Measurements from ENCODE around the gene RAPH1. TPM values are rescaled to one million over a fixed set of nuclear protein-coding genes. Genes with fewer than 3 reads are reported as not detected.
"Not testable (repeated sequence)": the region's sequence is repeated elsewhere in the genome, so short reads cannot be mapped to it uniquely, and the experiment has no call there.

Gene RAPH1
- total RNA-seq, 1 donor from 2014 or later, result 115 TPM

DNA sequence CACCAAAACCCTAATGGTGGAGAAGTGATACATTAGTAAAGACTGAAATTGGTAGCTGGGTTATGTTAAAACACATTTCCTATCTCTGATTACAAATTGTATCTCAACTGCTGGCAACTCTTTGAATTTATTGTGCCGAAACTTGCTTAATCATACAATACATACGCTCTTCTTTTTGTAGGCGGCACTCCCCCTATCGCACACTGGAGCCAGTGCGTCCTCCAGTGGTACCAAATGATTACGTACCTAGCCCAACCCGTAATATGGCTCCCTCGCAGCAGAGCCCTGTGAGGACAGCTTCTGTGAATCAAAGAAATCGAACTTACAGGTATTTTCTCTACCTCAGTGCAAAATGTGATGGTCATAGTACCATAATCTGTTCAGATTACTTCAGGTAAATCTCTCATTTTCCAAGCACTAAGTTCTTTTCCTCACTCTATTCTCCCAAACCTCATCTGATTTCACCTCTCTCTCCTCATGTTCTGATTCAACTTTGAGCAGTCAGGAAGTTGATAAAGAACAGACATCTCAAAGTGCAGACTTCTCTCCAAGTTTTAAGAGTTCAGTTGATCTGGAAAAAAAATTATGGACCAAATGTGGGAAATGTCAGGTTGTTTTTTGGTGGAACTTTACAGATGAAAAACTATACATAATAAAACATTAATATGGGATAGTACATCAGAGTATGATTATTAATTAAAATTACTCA is 140.4 kb downstream of the RAPH1 start:
- ATAC-seq (no peak), DNase-seq (ENCODE audit: low spot score) (no peak)
- intact Hi-C loops (cut with DNase I), result no loop called here

DNA sequence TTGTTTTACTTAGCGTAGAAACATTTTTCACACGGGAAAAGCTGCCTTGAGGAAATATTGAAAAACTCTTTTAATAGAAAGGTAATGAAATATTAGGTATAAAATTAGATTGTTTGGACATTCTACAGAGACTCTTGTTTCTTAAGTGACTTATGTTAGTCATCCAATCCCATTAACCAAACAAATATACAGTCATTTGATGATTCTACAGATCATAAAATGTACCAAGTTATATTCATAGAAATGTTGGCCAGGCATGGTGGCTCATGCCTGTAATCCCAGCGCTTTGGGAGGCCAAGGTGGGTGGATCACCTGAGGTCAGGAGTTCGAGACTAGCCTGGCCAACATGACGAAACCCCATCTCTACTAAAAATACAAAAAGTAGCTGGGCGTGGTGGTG is 146.9 kb downstream of the RAPH1 start:
- ATAC-seq; DNase-seq (ENCODE audit: low spot score); intact Hi-C loops (cut with DNase I): not testable (repeated sequence)

DNA sequence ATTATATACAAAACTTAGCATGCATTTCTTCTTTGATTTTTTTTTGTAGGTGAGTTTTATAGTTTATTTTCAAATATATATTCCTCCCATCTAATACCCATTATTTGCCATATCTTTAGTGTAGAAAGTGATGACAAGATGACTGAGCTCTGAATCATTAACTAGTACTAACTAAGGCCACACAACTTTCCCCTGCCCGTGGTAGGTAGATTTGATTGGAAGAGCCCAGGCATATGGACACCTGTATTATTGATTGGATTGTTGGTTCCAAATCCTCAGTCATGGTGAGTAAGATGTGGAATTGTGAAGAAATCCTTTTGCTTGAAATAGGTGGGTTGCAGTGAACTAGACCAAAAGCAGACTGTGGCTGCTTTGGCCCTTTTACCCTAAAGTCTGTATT is 152.1 kb downstream of the RAPH1 start:
- no peak for ATAC-seq
- no peak for DNase-seq (ENCODE audit: low spot score)
- intact Hi-C loops (cut with DNase I), result no loop called here

DNA sequence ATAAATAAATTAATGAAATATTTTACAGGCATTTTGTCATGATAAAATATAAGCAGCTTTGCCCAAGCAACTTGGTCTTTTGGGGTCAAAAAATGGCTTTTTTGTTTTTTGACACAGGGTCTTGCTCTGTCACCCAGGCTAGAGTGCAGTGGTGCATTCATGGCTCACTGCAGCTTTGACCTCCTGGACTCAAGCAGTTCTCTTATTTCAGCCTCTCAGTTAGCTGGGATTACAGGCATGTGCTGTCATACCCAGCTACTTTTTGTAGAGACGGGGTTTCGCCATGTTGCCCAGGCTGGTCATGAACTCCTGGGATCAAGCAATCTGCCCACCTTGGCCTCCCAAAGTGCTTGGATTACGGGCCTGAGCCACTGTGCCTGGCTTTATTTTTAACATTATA is 155.9 kb downstream of the RAPH1 start:
- intact Hi-C loops (cut with DNase I), result no loop called here
- no peak for DNase-seq (ENCODE audit: low spot score)
- no peak for ATAC-seq

DNA sequence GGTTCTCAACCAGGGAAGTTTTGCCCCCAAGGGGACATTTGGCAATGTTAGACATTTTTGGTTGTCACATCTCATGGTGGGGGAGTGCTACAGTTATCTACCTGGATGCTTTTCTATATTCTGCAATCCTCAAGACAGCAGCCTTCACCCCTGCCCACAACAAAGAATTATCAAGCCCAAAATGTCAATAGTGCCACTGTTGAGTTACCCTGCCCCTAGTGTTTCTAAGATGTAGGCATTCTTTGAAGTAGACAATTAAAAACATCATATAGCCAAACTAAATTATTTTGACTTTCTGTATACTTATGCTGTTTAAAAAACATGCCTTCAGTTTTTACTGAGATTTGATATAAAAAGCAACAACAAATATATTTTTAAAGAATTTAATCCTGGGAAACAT is 158.9 kb downstream of the RAPH1 start:
- DNase-seq (ENCODE audit: low spot score) (no peak), ATAC-seq (no peak)
- intact Hi-C loops (cut with DNase I), result no loop called here

DNA sequence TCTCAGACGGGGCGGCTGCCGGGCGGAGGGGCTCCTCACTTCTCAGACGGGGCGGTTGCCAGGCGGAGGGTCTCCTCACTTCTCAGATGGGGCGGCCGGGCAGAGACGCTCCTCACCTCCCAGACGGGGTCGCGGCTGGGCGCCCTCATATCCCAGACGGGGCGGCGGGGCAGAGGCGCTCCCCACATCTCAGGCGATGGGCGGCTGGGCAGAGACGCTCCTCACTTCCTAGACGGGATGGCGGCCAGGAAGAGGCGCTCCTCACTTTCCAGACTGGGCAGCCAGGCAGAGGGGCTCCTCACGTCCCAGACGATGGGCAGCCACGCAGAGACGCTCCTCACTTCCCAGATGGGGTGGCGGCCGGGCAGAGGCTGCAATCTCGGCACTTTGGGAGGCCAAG is 162.4 kb downstream of the RAPH1 start:
- DNase-seq (ENCODE audit: low spot score); intact Hi-C loops (cut with DNase I); ATAC-seq: not testable (repeated sequence)

DNA sequence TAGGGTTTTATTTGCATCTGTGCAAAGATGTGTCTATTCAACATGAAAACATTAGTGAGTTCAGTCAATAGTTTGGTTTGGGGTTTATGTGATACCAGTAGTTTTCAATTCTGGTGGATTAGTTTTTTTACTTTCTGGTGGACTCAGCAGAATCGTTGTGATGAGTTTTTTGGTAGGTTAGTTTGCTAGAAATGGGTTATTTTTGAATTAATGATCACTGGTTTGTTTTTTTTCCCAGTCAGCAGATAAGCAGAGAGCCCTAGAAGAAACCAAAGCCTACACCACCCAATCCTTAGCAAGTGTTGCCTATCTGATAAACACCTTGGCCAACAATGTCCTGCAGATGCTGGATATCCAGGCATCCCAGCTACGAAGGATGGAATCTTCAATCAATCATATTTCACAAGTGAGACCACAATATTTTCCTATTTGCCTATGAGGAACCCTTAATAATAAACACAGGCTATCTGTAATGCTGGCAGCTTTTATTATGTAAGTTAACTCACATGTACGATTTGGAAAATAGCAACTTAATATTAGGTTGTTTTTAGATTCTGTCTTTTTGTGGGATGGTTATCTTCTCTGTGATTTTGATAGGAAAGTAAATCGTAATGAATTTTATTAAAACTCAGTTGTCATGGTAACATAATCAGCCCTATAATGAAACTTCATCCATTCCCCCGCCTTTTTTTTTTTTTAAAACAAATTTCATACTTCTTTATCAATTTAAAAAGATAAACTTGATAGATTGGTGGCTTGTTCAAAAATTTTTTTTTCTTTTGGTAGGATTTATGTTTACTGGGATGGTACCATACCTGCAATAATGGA is 168.2 kb downstream of the RAPH1 start:
- intact Hi-C loops (cut with DNase I), result no loop called here
- DNase-seq (ENCODE audit: low spot score), result no peak

DNA sequence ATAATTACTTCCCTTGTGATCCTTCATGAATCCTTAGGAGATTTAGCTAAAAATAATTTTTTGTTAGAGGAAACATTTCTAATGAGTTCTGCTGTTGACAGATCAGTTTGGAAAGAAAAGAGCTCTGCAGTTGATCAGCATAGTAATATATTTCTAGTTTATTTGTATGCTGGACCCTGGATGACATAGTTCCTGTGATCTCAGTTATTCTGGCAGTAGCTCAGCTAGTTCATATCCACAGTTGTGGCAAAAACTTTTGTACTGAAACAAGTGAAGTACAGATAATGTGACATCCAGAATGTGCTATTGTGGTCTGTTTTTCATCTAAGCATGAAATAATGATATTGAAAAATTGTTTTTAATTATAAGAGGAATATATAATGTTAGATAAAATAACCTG is 173.2 kb downstream of the RAPH1 start:
- DNase-seq (ENCODE audit: low spot score), result no peak
- intact Hi-C loops (cut with DNase I), result no loop called here
- ATAC-seq, result no peak

More for the DNA sequence above, 168.2 kb downstream of the RAPH1 start:
- no peak for ATAC-seq

DNA sequence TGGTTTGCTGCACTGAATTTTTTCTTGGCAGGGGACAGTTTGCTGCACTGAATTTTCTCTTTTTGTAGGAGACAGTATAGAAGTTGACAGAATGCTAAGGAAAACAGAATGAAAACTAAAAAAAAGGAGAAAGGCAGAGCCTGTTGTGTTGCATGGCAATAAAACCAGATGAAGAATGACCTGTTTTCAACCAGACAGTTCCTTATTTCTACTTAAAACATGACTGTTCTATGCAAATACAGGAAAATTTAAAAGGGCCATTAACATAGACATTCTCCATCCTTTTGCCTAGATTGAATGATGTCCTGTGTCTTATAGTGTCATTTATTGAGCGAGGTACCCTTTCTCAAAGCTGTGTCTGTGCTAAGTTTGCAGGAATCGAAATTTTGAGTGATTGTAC is 173.6 kb downstream of the RAPH1 start:
- ATAC-seq, result no peak
- no peak for DNase-seq (ENCODE audit: low spot score)
- intact Hi-C loops (cut with DNase I), result no loop called here

DNA sequence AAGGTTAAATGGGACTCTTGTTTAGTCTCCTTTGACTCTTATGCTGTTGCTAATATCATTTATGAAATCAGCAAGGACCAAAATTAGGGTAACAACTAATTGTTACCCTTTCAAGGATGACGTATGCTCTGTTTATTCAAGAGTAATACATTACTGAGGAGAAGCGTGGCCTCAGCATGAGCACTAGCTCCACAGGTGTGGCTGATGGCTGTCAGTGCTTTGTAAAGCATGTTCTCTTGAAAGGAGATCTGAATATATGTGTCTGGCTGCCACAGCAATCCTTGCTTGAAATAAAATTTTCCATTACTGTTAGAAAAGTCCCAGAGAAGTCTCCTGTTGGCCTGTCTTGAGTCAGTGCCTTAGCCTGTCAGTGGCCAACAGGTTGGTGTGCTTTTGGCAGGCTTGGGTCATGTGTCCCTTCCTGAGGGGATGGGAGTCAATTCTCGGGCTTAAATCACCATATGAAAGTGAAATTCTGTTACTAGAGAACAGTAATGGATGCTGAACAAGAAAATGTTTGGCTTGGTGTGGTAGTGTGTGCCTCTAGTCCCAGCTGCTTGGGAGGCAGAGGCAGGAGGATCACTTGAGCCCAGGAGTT is 174.2 kb downstream of the RAPH1 start:
- intact Hi-C loops (cut with DNase I), result no loop called here
- DNase-seq (ENCODE audit: low spot score) (no peak), ATAC-seq (no peak)

DNA sequence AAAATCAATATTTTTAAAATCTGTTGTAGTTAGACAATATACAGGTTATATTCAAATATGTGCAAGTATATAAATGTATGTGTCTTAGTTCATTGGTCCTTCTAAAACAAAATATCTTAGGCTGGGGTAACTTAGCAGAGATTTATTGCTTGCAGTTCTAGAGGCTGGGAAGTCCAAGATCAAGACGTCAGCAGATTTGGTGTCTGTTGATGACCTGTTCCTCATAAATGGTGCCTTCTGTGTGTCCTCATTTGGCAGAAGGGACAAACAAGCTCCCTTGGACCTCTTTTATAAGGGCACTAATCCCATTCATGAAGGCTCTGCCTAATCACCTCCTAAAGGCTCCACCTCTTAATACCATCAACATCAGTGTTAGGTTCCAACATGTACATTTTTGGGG is 175.7 kb downstream of the RAPH1 start:
- intact Hi-C loops (cut with DNase I), result no loop called here

DNA sequence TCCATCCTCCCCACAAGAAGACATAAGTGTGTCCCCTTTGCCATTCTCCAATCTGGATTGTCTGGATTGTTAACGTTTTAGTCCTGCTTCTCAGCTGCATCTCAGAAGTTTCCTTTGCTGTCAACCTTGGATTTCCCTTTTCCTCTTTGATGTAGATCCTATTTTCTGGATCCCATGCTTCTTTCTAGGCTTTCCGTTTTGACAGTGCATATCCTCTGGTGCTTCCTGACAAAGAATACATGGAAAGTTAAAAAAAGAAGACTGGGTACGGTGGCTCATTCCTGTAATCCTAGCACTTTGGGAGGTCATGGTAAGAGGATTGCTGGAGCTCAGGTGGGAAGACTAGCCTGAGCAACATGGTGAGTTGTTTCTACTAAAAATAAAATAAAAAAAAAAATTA is 180.1 kb downstream of the RAPH1 start:
- ATAC-seq (no peak), DNase-seq (ENCODE audit: low spot score) (no peak)
- intact Hi-C loops (cut with DNase I), result no loop called here

More for the DNA sequence above, 175.7 kb downstream of the RAPH1 start:
- ATAC-seq (no peak), DNase-seq (ENCODE audit: low spot score) (no peak)

DNA sequence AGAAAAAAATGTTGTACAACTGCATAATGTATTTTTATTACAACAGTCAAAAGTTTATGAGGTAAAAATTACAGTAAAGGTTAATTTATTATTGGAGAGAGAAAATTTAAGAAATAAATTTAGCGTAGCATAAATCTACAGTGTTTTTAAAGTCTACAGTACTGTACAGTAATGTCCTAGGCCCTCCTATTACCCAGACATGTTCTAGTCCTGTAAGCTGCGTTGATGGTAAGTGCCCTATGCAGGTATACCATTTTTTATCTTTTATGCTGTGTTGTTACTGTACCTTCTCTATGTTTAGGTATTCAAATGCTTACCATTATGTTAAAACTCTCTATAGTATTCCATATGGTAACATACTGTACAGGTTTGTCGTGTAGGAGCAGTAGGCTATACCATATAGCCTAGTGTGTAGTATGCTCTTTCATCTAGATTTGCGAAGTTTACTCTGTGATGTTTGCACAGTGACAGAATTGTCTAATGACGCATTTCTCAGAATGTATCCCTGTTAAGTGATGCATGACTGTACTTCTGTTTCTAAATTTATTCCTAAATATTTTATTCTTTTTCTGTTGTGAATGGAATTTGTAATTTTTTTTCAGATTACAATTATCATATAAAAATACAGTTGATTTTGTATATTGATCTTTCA is 182.4 kb downstream of the RAPH1 start:
- DNase-seq (ENCODE audit: low spot score) (no peak), ATAC-seq (no peak)
- intact Hi-C loops (cut with DNase I), result no loop called here

DNA sequence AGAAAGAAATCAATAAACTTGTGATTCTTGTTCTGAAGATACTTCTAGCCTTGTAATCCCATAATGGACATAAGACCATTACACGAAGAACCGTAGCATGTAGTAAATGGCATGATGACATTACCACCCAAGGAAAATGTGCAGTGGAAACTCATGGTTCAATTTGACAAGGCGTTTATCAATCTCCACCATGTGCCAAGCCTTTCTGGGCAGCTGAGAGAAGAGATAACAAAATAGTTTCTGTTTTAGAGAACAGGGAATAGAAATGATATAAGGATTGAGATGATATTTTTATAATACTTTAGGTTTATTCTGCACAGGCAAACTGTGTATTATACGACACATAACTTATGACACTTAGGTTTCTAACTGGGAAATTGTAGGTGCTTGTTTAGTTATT is 187.7 kb downstream of the RAPH1 start:
- DNase-seq (ENCODE audit: low spot score), result no peak
- ATAC-seq, result no peak

DNA sequence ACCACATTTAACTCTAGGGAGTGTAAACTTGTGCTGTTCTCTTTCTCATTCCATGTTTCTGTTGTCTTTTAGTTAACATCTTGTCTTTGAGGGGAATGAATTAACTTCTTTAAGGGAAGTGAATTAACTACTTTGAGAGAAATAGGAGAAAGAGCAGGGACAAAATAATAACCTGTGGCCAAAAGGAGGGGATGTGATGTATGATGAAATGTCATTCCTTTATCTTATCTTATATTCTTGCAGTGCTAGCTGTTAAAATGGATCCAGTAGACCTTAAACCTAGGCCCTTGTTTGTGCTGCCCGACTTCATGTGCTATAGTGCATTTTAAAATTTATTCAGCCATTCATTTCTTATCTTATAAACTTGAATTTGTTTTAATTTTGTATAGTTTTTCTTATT is 188.5 kb downstream of the RAPH1 start:
- DNase-seq (ENCODE audit: low spot score) (no peak), ATAC-seq (no peak)
- intact Hi-C loops (cut with DNase I), result no loop called here

More for the DNA sequence above, 187.7 kb downstream of the RAPH1 start:
- intact Hi-C loops (cut with DNase I), result no loop called here

DNA sequence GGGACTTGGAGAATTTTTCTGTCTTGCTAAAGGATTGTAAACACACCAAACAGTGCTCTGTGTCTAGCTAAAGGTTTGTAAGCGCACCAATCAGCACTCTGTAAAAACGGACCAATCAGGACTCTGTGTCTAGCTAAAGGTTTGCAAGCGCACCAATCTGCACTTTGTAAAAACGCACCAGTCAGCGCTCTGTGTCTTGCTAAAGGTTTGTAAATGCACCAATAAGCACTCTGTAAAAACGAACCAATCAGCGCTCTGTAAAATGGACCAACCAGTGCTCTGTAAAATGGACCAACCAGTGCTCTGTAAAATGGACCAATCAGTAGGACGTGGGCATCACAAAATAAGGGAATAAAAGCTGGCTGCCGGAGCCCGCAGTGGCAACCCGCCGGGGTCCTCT is 190.4 kb downstream of the RAPH1 start:
- ATAC-seq, result no peak
- DNase-seq (ENCODE audit: low spot score), result no peak
- intact Hi-C loops (cut with DNase I), result no loop called here

Measured in sciatic nerve (tissue), 2 donors.